ENCODE results near the gene C1GALT1. TPM values are rescaled to one million over a fixed set of nuclear protein-coding genes. Genes with fewer than 3 reads are reported as not detected.

Gene C1GALT1
- total RNA-seq, 1 experiment from 2014 or later: 97.0 TPM

- CTCF ChIA-PET: no interaction called here
Measured at GRCh38 chr7:7263297-7264230, 81.2 kb downstream of the C1GALT1 start.

GRCh38 chr7:7264306-7265040 is 82.1 kb downstream of the C1GALT1 start:
- H3K4me3 Mint-ChIP-seq (ENCODE audit: low read depth, unreplicated experiment): no peak overlapping the region
- CTCF ChIA-PET: no interaction called here
- H3K27me3 Mint-ChIP-seq (ENCODE audit: unreplicated experiment): no peaks in the 10 kb centered on the region
- H3K36me3 Mint-ChIP-seq (ENCODE audit: insufficient read depth, unreplicated experiment): no peaks in the 10 kb centered on the region
- no peak for DNase-seq
- TF ChIP-seq, protein P1, sequence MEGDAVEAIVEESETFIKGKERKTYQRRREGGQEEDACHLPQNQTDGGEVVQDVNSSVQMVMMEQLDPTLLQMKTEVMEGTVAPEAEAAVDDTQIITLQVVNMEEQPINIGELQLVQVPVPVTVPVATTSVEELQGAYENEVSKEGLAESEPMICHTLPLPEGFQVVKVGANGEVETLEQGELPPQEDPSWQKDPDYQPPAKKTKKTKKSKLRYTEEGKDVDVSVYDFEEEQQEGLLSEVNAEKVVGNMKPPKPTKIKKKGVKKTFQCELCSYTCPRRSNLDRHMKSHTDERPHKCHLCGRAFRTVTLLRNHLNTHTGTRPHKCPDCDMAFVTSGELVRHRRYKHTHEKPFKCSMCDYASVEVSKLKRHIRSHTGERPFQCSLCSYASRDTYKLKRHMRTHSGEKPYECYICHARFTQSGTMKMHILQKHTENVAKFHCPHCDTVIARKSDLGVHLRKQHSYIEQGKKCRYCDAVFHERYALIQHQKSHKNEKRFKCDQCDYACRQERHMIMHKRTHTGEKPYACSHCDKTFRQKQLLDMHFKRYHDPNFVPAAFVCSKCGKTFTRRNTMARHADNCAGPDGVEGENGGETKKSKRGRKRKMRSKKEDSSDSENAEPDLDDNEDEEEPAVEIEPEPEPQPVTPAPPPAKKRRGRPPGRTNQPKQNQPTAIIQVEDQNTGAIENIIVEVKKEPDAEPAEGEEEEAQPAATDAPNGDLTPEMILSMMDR (IDR thresholded peaks at IDR 0.05; ENCODE audit: unreplicated experiment): no peak
- no TSS peak for BruUV-seq (replicated peaks)
- H3K9me3 Mint-ChIP-seq (ENCODE audit: low read depth, unreplicated experiment): no peaks in the 10 kb centered on the region
- intact Hi-C loops (cut with micrococcal nuclease; ENCODE audit: unreplicated experiment): no loop called here
- H3K4me1 Mint-ChIP-seq (ENCODE audit: low read depth, unreplicated experiment): peaks cover 8% of the 10 kb centered on the region
- no peak overlapping the region for H3K27ac Mint-ChIP-seq (ENCODE audit: unreplicated experiment)

More at GRCh38 chr7:7263297-7264230, 81.2 kb downstream of the C1GALT1 start:
- Mint-ChIP-seq H3K9me3 (ENCODE audit: low read depth, unreplicated experiment) (no peaks in the 10 kb centered on the region), H3K27me3 (ENCODE audit: unreplicated experiment) (no peaks in the 10 kb centered on the region), H3K27ac (ENCODE audit: unreplicated experiment) (no peak overlapping the region), H3K4me1 (ENCODE audit: low read depth, unreplicated experiment) (peaks cover 8% of the 10 kb centered on the region), H3K4me3 (ENCODE audit: low read depth, unreplicated experiment) (no peak overlapping the region), H3K36me3 (ENCODE audit: insufficient read depth, unreplicated experiment) (no peaks in the 10 kb centered on the region)
- DNase-seq: no peak
- TF ChIP-seq, protein P1 (IDR thresholded peaks at IDR 0.05; ENCODE audit: unreplicated experiment): no peak
- no TSS peak for BruUV-seq (replicated peaks)
- intact Hi-C loops (cut with micrococcal nuclease; ENCODE audit: unreplicated experiment): no loop called here

DNA sequence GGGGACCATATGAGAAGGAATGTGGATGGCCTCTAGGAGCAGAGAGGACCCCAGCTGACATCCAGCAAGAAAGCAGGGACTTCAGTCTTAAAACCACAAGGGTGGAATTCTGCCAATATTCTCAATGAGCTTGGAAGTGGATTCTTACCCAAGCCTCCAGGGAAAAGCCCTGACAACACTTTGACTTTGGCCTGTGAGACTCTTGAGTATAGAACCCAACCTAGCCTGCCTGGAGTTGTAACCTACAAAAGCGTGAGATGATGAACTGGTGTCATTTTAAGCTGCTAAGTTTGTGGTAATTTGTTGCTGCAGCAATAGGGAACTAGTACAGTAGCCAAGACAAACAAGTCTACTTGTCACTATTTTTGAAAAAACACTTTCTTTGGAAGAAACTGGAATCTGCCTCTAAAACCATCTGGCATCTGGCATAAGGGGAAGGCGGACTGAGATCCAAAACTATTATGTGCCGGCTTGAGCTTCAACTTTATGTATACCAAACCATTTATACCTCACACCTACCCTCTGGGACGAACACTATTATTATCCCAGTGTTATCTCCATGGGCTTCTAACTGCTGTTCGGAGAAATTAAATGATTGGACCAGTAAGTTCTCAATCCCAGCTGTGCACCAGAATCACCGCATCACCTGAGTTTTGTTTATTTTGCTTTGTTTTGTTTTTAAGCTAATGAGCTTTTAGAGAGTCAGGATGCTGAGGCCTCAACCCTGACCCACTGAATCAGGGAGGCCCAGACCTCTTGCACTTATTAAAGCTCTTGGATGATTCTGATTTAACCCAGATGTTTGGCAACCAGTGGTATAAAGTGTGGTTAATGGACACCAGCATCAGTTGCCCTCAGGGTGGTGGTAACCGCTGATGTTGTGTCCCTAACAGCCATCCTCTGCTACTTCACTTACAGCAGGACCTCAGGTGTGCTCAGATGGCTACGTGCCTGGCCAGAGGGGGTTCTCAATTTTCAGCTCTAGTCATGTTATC is 83.0 kb downstream of the C1GALT1 start:
- Mint-ChIP-seq H3K36me3 (ENCODE audit: insufficient read depth, unreplicated experiment) (no peaks in the 10 kb centered on the region), H3K27me3 (ENCODE audit: unreplicated experiment) (no peaks in the 10 kb centered on the region), H3K9me3 (ENCODE audit: low read depth, unreplicated experiment) (no peaks in the 10 kb centered on the region), H3K27ac (ENCODE audit: unreplicated experiment) (no peak overlapping the region), H3K4me3 (ENCODE audit: low read depth, unreplicated experiment) (no peak overlapping the region), H3K4me1 (ENCODE audit: low read depth, unreplicated experiment) (peaks cover 8% of the 10 kb centered on the region)
- CTCF ChIA-PET: no interaction called here
- DNase-seq: no peak
- intact Hi-C loops (cut with micrococcal nuclease; ENCODE audit: unreplicated experiment): no loop called here
- no TSS peak for BruUV-seq (replicated peaks)
- TF ChIP-seq, protein P1 (IDR thresholded peaks at IDR 0.05; ENCODE audit: unreplicated experiment): no peak

Data from Calu3 (cell line).